ENCODE results near the gene CA11. TPM values are rescaled to one million over a fixed set of nuclear protein-coding genes. Genes with fewer than 3 reads are reported as not detected.

Gene CA11
- total RNA-seq, 4 donors from 2014 or later = 11.9 to 16.5 (median 14.9) TPM

DNA sequence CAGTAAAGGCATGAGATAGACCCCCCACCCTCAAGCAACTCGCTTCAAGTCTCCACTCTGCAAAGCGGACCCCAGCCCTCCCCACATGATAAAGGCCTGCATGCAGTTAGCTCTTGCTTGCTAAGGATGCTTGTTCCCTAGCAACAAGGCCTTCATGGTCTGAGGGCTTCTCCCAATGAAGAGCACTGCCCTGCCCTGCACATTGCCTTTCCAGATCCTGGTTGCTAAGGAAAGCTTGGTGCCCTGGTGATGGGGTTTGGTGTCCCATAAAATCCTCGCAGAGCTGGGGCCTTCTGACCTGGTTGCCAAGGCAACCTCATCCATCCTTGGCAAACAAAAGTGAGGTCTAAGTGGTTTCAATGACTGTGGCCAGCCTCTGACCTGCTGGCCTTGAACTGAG lies 14.8 kb downstream of the CA11 start:
- peaks cover 54 to 75% (median 73%) of the 10 kb centered on the region in 4 donors for H3K4me1 ChIP-seq
- peaks cover 0 to 54% (median 6%) of the 10 kb centered on the region in 4 donors for H3K36me3 ChIP-seq
- no peaks in the 10 kb centered on the region for H3K27me3 ChIP-seq
- H3K4me3 ChIP-seq = peak overlapping the region in 2 of 4 donors; percentile 8 to 38
- WGBS = 56% methylated on average over 2 of the region's 3 CpGs
- no peak for DNase-seq (ENCODE audit: extremely low spot score)
- peak overlapping the region; percentile 78 to 100 (median 90) for H3K27ac ChIP-seq (replicated peaks in 1 of 4)
- no peaks in the 10 kb centered on the region for H3K9me3 ChIP-seq
- no peak for TF ChIP-seq POLR2A (IDR thresholded peaks at IDR 0.05; ENCODE audit: low read depth)
- no peak for TF ChIP-seq EP300 (IDR thresholded peaks at IDR 0.05)
- TF ChIP-seq, protein P1, sequence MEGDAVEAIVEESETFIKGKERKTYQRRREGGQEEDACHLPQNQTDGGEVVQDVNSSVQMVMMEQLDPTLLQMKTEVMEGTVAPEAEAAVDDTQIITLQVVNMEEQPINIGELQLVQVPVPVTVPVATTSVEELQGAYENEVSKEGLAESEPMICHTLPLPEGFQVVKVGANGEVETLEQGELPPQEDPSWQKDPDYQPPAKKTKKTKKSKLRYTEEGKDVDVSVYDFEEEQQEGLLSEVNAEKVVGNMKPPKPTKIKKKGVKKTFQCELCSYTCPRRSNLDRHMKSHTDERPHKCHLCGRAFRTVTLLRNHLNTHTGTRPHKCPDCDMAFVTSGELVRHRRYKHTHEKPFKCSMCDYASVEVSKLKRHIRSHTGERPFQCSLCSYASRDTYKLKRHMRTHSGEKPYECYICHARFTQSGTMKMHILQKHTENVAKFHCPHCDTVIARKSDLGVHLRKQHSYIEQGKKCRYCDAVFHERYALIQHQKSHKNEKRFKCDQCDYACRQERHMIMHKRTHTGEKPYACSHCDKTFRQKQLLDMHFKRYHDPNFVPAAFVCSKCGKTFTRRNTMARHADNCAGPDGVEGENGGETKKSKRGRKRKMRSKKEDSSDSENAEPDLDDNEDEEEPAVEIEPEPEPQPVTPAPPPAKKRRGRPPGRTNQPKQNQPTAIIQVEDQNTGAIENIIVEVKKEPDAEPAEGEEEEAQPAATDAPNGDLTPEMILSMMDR (IDR thresholded peaks at IDR 0.05) = no peak
- TF ChIP-seq POLR2AphosphoS5 (IDR thresholded peaks at IDR 0.05) = no peak
- intact Hi-C loops (cut with DNase I) = no loop called here

DNA sequence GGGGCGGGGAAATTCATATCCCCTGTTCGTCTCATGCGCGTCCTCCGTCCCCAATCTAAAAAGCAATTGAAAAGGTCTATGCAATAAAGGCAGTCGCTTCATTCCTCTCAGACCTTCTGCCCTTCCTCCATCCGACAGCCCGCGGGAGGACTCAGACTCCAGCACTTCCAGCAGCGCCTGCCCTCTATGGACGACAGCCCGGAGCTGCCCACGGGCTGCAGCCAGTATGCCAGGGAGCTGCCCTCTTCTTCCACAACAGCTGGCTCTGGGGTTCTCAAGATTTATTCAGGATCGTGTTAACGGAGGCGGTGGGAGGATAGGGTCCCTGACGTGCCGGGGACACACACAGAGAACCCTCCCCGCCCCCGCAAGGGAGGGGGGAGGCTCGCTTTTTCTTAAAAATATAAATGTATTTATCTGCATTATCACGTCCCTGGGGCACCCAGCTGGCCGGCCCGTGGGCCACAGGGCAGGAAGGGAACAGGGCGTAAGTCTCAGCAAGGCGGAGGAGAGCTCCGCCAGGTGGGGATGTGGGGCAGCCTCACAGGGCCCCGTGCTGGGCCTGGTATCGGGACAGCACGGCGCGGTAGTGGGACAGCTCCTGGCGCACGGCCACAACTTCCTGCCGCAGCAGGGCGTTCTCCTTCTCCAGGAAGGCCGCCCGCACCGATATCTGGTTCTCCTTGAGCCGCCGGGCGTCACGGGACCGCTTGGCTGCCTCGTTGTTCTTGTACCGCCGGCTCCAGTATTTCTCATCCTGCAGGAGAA lies 15.5 kb downstream of the CA11 start:
- H3K4me3 ChIP-seq = peak overlapping the region; percentile 2 to 38 (median 8)
- peaks cover 0 to 61% (median 12%) of the 10 kb centered on the region in 4 donors for H3K36me3 ChIP-seq
- peaks cover 50 to 73% (median 70%) of the 10 kb centered on the region in 4 donors for H3K4me1 ChIP-seq
- H3K27ac ChIP-seq (replicated peaks in 1 of 4) = peak overlapping the region; percentile 78 to 100 (median 90)
- intact Hi-C loops (cut with DNase I) = no loop called here
- no peaks in the 10 kb centered on the region for H3K27me3 ChIP-seq
- no peaks in the 10 kb centered on the region for H3K9me3 ChIP-seq
- WGBS = 13% methylated on average over 35 of the region's 47 CpGs
- no peak for TF ChIP-seq EP300 (IDR thresholded peaks at IDR 0.05)
- TF ChIP-seq POLR2AphosphoS5 (IDR thresholded peaks at IDR 0.05) = peak; percentile 42 to 85
- TF ChIP-seq POLR2A (IDR thresholded peaks at IDR 0.05; ENCODE audit: low read depth) = no peak
- TF ChIP-seq, protein P1 (IDR thresholded peaks at IDR 0.05) = peak in 2 of 3 experiments; percentile 19 to 24
- DNase-seq (ENCODE audit: extremely low spot score) = no peak

DNA sequence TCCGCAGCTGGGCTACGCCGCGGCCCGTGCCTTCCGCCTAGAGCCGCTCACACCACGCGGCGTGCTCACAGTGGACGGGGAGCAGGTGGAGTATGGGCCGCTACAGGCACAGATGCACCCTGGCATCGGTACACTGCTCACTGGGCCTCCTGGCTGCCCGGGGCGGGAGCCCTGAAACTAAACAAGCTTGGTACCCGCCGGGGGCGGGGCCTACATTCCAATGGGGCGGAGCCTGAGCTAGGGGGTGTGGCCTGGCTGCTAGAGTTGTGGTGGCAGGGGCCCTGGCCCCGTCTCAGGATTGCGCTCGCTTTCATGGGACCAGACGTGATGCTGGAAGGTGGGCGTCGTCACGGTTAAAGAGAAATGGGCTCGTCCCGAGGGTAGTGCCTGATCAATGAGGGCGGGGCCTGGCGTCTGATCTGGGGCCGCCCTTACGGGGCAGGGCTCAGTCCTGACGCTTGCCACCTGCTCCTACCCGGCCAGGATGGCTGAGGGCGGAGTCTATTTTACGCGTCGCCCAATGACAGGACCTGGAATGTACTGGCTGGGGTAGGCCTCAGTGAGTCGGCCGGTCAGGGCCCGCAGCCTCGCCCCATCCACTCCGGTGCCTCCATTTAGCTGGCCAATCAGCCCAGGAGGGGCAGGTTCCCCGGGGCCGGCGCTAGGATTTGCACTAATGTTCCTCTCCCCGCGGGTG lies 16.2 kb downstream of the CA11 start:
- peak overlapping the region in 3 of 4 donors; percentile 2 to 38 (median 8) for H3K4me3 ChIP-seq
- intact Hi-C loops (cut with DNase I) = no loop called here

DNA sequence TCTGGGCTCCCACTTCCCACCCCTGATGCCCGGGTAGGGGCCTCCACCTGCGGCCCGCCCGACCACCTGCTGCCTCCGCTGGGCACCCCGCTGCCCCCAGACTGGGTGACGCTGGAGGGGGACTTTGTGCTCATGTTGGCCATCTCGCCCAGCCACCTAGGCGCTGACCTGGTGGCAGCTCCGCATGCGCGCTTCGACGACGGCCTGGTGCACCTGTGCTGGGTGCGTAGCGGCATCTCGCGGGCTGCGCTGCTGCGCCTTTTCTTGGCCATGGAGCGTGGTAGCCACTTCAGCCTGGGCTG lies 16.7 kb downstream of the CA11 start:
- intact Hi-C loops (cut with DNase I) = no loop called here
- no peak overlapping the region for H3K4me3 ChIP-seq
- peak overlapping the region; percentile 78 to 100 (median 90) for H3K27ac ChIP-seq (replicated peaks in 1 of 4)
- H3K9me3 ChIP-seq = no peaks in the 10 kb centered on the region
- no peaks in the 10 kb centered on the region for H3K27me3 ChIP-seq
- H3K36me3 ChIP-seq = peaks cover 0 to 61% (median 13%) of the 10 kb centered on the region in 4 donors
- no peak for DNase-seq (ENCODE audit: extremely low spot score)
- peaks cover 51 to 74% (median 70%) of the 10 kb centered on the region in 4 donors for H3K4me1 ChIP-seq
- TF ChIP-seq POLR2A (IDR thresholded peaks at IDR 0.05; ENCODE audit: low read depth) (no peak), POLR2AphosphoS5 (IDR thresholded peaks at IDR 0.05) (no peak), EP300 (IDR thresholded peaks at IDR 0.05) (no peak)
- TF ChIP-seq, protein P1 (IDR thresholded peaks at IDR 0.05) = no peak
- 80% methylated on average over 22 of the region's 22 CpGs for WGBS

More for the DNA sequence above, 16.2 kb downstream of the CA11 start:
- H3K36me3 ChIP-seq = peaks cover 0 to 61% (median 13%) of the 10 kb centered on the region in 4 donors
- DNase-seq (ENCODE audit: extremely low spot score) = no peak
- no peaks in the 10 kb centered on the region for H3K27me3 ChIP-seq
- 23% methylated on average over 34 of the region's 48 CpGs for WGBS
- H3K27ac ChIP-seq (replicated peaks in 1 of 4) = peak overlapping the region; percentile 78 to 100 (median 90)
- peaks cover 50 to 74% (median 70%) of the 10 kb centered on the region in 4 donors for H3K4me1 ChIP-seq
- TF ChIP-seq POLR2A (IDR thresholded peaks at IDR 0.05; ENCODE audit: low read depth) = no peak
- TF ChIP-seq EP300 (IDR thresholded peaks at IDR 0.05) = no peak
- peak; percentile 16 to 28 for TF ChIP-seq POLR2AphosphoS5 (IDR thresholded peaks at IDR 0.05)
- H3K9me3 ChIP-seq = no peaks in the 10 kb centered on the region

Data from esophagus muscularis mucosa (tissue), 4 donors.